ENCODE data around the gene MAD1L1.
"Not testable (repeated sequence)": the region's sequence is repeated elsewhere in the genome, so short reads cannot be mapped to it uniquely, and the experiment has no call there.

MAD1L1 gene

GRCh38 chr7:2000746-2001321 lies 231.9 kb downstream of the MAD1L1 start:
- no peak for DNase-seq (ENCODE audit: low read depth)

- DNase-seq (ENCODE audit: low read depth) = no peak
Observed at GRCh38 chr7:2000153-2000687, 232.5 kb downstream of the MAD1L1 start.

GRCh38 chr7:1999278-1999984 lies 233.3 kb downstream of the MAD1L1 start:
- DNase-seq (ENCODE audit: low read depth) = no peak

GRCh38 chr7:1998146-1998545 lies 234.6 kb downstream of the MAD1L1 start:
- DNase-seq (ENCODE audit: low read depth) = no peak

GRCh38 chr7:1997537-1998076 lies 235.1 kb downstream of the MAD1L1 start:
- no peak for DNase-seq (ENCODE audit: low read depth)

GRCh38 chr7:1996816-1997215 lies 235.9 kb downstream of the MAD1L1 start:
- no peak for DNase-seq (ENCODE audit: low read depth)

- DNase-seq (ENCODE audit: low read depth) = not testable (repeated sequence)
Observed at GRCh38 chr7:1995911-1996420, 236.8 kb downstream of the MAD1L1 start.

GRCh38 chr7:1995426-1995825 lies 237.3 kb downstream of the MAD1L1 start:
- DNase-seq (ENCODE audit: low read depth) = no peak

GRCh38 chr7:1994931-1995330 lies 237.8 kb downstream of the MAD1L1 start:
- no peak for DNase-seq (ENCODE audit: low read depth)

GRCh38 chr7:1993776-1994740 lies 238.7 kb downstream of the MAD1L1 start:
- DNase-seq (ENCODE audit: low read depth) = no peak

GRCh38 chr7:1993031-1993695 lies 239.6 kb downstream of the MAD1L1 start:
- DNase-seq (ENCODE audit: low read depth) = no peak

- no peak for DNase-seq (ENCODE audit: low read depth)
Observed at GRCh38 chr7:1992554-1992953, 240.2 kb downstream of the MAD1L1 start.

GRCh38 chr7:1990001-1990670 lies 242.6 kb downstream of the MAD1L1 start:
- no peak for DNase-seq (ENCODE audit: low read depth)

- no peak for DNase-seq (ENCODE audit: low read depth)
Observed at GRCh38 chr7:1989049-1989860, 243.5 kb downstream of the MAD1L1 start.

- no peak for DNase-seq (ENCODE audit: low read depth)
Observed at GRCh38 chr7:1988533-1988930, 244.2 kb downstream of the MAD1L1 start.

GRCh38 chr7:1987591-1988532 lies 244.9 kb downstream of the MAD1L1 start:
- DNase-seq (ENCODE audit: low read depth) = no peak

- DNase-seq (ENCODE audit: low read depth) = no peak
Observed at GRCh38 chr7:1987084-1987535, 245.6 kb downstream of the MAD1L1 start.

- peak; percentile 4 for DNase-seq (ENCODE audit: low read depth)
Observed at GRCh38 chr7:1986366-1987083, 246.2 kb downstream of the MAD1L1 start.
